ENCODE measurements around the gene SMIM32. TPM values are rescaled to one million over a fixed set of nuclear protein-coding genes. Genes with fewer than 3 reads are reported as not detected.
A peak's percentile ranks its signal among the peaks of the same experiment; 100 is the strongest.

SMIM32 gene
- total and polyA plus RNA-seq, 9 of the 15 experiments (the other 6 are each of a cell fraction or from before 2014, with no cell fraction given) = not detected

GRCh38 chr5:136153581-136154236 is 39.3 kb downstream of the SMIM32 start:
- H3K9ac ChIP-seq (ENCODE audit: insufficient read depth in 1 of 2, low read depth in 2 of 2, low read length in 2 of 2) = peak overlapping the region in 1 of 2 experiments; percentile 45; a peak in 1 of 4 replicates
- ATAC-seq (peak; percentile 64), FAIRE-seq (peak; percentile 40), DNase-seq (ENCODE audit: extremely low read depth in 1 of 4, low spot score in 3 of 4) (peak in 1 of 4 experiments; percentile 30)
- H3K4me1 ChIP-seq (replicated peaks in 1 of 2; ENCODE audit: control insufficient read depth in 2 of 2, insufficient read depth in 2 of 2, low read length in 2 of 2) = peaks cover 0 to 27% of the 10 kb centered on the region in 2 experiments; a peak in 2 of 5 replicates
- TSS peak; percentile 8 for BruUV-seq (replicated peaks)
- H3K9me1 ChIP-seq (ENCODE audit: control insufficient read depth, insufficient read depth, low read length) = no peaks in the 10 kb centered on the region
- 0 out of 2 replicates have a peak overlapping the region, but pooled peaks have one; percentile 47 for H2AFZ ChIP-seq (ENCODE audit: low read depth, low read length)
- peaks cover 88% of the 10 kb centered on the region for H3K79me2 ChIP-seq (ENCODE audit: control insufficient read depth, insufficient read depth, low read length)
- in situ Hi-C loops (cut with MboI) = no loop called here
- H4K20me1 ChIP-seq (replicated peaks; ENCODE audit: control insufficient read depth, insufficient read depth, low read length) = no peaks in the 10 kb centered on the region
- H3K4me3 ChIP-seq = no peak overlapping the region
- H3K4me2 ChIP-seq (ENCODE audit: insufficient read depth, low read length) = peak overlapping the region; percentile 44
- H3K9me3 ChIP-seq (replicated peaks; ENCODE audit: control insufficient read depth, insufficient read depth, low read depth, low read length) = no peaks in the 10 kb centered on the region
- no peaks in the 10 kb centered on the region for H3K27me3 ChIP-seq (ENCODE audit: control insufficient read depth in 2 of 2, insufficient read depth in 2 of 2, low read length in 2 of 2)
- ChIA-PET CTCF (ENCODE audit: low intra/inter-chr PET ratio) (no interaction called here), POLR2A (interaction anchor here (0.8 to 2.0 kb wide), 6 partner anchors 9 to 71 kb away, joined by 3 to 6 read pairs (median 4); no protein-coding TSS in a partner anchor)
- intact Hi-C loops (cut with micrococcal nuclease) = no loop called here
- 36% methylated on average over 11 of the region's 11 CpGs for WGBS (ENCODE audit: insufficient coverage, low coverage, missing lambda C conversion rate)
- peak overlapping the region; percentile 66; the same call in 2 of the 3 replicates for H3K27ac ChIP-seq (ENCODE audit: extremely low read depth, low read depth, low read length)
- peaks cover 47% of the 10 kb centered on the region for H3K36me3 ChIP-seq (ENCODE audit: control insufficient read depth, insufficient read depth, low read length)
- TF ChIP-seq BRD9 (IDR thresholded peaks at IDR 0.05; ENCODE audit: low read depth, partially characterized antibody) (no peak), NCOA1 (IDR thresholded peaks at IDR 0.05; ENCODE audit: low read depth) (no peak), EP400 (IDR thresholded peaks at IDR 0.05) (no peak), NFE2 (IDR thresholded peaks at IDR 0.05; ENCODE audit: low read depth) (peak; percentile 78), TRIM28 (IDR thresholded peaks at IDR 0.05) (no peak), MAFK (IDR thresholded peaks at IDR 0.05; ENCODE audit: low read length) (peak; percentile 55), CREM (IDR thresholded peaks at IDR 0.05; ENCODE audit: low read depth) (peak; percentile 64), CREB1 (IDR thresholded peaks at IDR 0.05) (peak; percentile 38; the same call in 1 of the 2 replicates), CREB1 (CRISPR knock-in tag; IDR thresholded peaks at IDR 0.05) (no peak), SNAPC5 (CRISPR knock-in tag; IDR thresholded peaks at IDR 0.05) (no peak), C11orf30 (IDR thresholded peaks at IDR 0.05; ENCODE audit: low read depth) (peak; percentile 86), ZNF174 (CRISPR knock-in tag; IDR thresholded peaks at IDR 0.05) (no peak), ATF1 (CRISPR knock-in tag; IDR thresholded peaks at IDR 0.05) (no peak), ATF1 (tag; IDR thresholded peaks at IDR 0.05) (peak; percentile 82), ZNF140 (CRISPR knock-in tag; IDR thresholded peaks at IDR 0.05) (no peak), ZNF311 (CRISPR knock-in tag; IDR thresholded peaks at IDR 0.05) (no peak)
- TF ChIP-seq, protein P1, sequence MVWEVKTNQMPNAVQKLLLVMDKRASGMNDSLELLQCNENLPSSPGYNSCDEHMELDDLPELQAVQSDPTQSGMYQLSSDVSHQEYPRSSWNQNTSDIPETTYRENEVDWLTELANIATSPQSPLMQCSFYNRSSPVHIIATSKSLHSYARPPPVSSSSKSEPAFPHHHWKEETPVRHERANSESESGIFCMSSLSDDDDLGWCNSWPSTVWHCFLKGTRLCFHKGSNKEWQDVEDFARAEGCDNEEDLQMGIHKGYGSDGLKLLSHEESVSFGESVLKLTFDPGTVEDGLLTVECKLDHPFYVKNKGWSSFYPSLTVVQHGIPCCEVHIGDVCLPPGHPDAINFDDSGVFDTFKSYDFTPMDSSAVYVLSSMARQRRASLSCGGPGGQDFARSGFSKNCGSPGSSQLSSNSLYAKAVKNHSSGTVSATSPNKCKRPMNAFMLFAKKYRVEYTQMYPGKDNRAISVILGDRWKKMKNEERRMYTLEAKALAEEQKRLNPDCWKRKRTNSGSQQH (CRISPR knock-in tag; IDR thresholded peaks at IDR 0.05) = no peak
- TF ChIP-seq, protein P2, sequence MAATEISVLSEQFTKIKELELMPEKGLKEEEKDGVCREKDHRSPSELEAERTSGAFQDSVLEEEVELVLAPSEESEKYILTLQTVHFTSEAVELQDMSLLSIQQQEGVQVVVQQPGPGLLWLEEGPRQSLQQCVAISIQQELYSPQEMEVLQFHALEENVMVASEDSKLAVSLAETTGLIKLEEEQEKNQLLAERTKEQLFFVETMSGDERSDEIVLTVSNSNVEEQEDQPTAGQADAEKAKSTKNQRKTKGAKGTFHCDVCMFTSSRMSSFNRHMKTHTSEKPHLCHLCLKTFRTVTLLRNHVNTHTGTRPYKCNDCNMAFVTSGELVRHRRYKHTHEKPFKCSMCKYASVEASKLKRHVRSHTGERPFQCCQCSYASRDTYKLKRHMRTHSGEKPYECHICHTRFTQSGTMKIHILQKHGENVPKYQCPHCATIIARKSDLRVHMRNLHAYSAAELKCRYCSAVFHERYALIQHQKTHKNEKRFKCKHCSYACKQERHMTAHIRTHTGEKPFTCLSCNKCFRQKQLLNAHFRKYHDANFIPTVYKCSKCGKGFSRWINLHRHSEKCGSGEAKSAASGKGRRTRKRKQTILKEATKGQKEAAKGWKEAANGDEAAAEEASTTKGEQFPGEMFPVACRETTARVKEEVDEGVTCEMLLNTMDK (IDR thresholded peaks at IDR 0.05; ENCODE audit: borderline replicate concordance, insufficient read depth, low read depth, low read length, poor library complexity, severe bottlenecking) = no peak
- TF ChIP-seq, protein P3, sequence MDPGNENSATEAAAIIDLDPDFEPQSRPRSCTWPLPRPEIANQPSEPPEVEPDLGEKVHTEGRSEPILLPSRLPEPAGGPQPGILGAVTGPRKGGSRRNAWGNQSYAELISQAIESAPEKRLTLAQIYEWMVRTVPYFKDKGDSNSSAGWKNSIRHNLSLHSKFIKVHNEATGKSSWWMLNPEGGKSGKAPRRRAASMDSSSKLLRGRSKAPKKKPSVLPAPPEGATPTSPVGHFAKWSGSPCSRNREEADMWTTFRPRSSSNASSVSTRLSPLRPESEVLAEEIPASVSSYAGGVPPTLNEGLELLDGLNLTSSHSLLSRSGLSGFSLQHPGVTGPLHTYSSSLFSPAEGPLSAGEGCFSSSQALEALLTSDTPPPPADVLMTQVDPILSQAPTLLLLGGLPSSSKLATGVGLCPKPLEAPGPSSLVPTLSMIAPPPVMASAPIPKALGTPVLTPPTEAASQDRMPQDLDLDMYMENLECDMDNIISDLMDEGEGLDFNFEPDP (CRISPR knock-in tag; IDR thresholded peaks at IDR 0.05) = no peak

Data from K562 (cell line).